Ovary (tissue), 3 donors: Measurements from ENCODE around the gene APOC3.

Source experiments
- CTCF ChIP-seq, 3 donors: fragments of 450-650 bp in 2 of 3; fragments of 200-600 bp in 1 of 3; IDR thresholded peaks; one replicate each; pipeline versions ENCODE4 v1.5.1 to v1.8.0; 2016 to 2022; ENCODE audit warnings: antibody characterized with exemption in 3 of 3, mild to moderate bottlenecking in 1 of 3
- EP300 ChIP-seq: sonication (generic); formaldehyde crosslinking; IDR thresholded peaks from one replicate; pipeline ENCODE4 v1.6.1; 2017; ENCODE audit warnings: antibody characterized with exemption
- POLR2A ChIP-seq: fragments of 450-650 bp; IDR thresholded peaks from one replicate; pipeline ENCODE4 v1.6.1; 2017; ENCODE audit warnings: antibody characterized with exemption, mild to moderate bottlenecking, moderate library complexity
- donor health status: DM: no; HTN: no; CAD: no.

GRCh38 chr11:116881143-116881542, 51.4 kb downstream of the APOC3 start:
- TF ChIP-seq POLR2A (no peak), CTCF (IDR thresholded peaks at IDR 0.05) (no peak), EP300 (no peak)
